ENCODE data around the gene EXOC6B.

- no peak for TF ChIP-seq ZNF324 (tag by site-specific recombination; IDR thresholded peaks at IDR 0.05)
- no peak for TF ChIP-seq ZSCAN18 (tag by site-specific recombination; IDR thresholded peaks at IDR 0.05)
- TF ChIP-seq ZNF501 (tag by site-specific recombination; IDR thresholded peaks at IDR 0.05) = no peak
- TF ChIP-seq ZNF157 (tag by site-specific recombination; IDR thresholded peaks at IDR 0.05) = no peak
- TF ChIP-seq, protein P1, sequence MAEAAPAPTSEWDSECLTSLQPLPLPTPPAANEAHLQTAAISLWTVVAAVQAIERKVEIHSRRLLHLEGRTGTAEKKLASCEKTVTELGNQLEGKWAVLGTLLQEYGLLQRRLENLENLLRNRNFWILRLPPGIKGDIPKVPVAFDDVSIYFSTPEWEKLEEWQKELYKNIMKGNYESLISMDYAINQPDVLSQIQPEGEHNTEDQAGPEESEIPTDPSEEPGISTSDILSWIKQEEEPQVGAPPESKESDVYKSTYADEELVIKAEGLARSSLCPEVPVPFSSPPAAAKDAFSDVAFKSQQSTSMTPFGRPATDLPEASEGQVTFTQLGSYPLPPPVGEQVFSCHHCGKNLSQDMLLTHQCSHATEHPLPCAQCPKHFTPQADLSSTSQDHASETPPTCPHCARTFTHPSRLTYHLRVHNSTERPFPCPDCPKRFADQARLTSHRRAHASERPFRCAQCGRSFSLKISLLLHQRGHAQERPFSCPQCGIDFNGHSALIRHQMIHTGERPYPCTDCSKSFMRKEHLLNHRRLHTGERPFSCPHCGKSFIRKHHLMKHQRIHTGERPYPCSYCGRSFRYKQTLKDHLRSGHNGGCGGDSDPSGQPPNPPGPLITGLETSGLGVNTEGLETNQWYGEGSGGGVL (tag by site-specific recombination; IDR thresholded peaks at IDR 0.05) = no peak
- TF ChIP-seq, protein P2, sequence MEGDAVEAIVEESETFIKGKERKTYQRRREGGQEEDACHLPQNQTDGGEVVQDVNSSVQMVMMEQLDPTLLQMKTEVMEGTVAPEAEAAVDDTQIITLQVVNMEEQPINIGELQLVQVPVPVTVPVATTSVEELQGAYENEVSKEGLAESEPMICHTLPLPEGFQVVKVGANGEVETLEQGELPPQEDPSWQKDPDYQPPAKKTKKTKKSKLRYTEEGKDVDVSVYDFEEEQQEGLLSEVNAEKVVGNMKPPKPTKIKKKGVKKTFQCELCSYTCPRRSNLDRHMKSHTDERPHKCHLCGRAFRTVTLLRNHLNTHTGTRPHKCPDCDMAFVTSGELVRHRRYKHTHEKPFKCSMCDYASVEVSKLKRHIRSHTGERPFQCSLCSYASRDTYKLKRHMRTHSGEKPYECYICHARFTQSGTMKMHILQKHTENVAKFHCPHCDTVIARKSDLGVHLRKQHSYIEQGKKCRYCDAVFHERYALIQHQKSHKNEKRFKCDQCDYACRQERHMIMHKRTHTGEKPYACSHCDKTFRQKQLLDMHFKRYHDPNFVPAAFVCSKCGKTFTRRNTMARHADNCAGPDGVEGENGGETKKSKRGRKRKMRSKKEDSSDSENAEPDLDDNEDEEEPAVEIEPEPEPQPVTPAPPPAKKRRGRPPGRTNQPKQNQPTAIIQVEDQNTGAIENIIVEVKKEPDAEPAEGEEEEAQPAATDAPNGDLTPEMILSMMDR (tag by site-specific recombination; IDR thresholded peaks at IDR 0.05) = no peak; the same call in 1 of the 2 replicates
- TF ChIP-seq OVOL3 (tag by site-specific recombination; IDR thresholded peaks at IDR 0.05) = no peak
- TF ChIP-seq SP2 (tag by site-specific recombination; IDR thresholded peaks at IDR 0.05) = no peak
- TF ChIP-seq ZEB2 (tag by site-specific recombination; IDR thresholded peaks at IDR 0.05) = no peak
- TF ChIP-seq ZBTB17 (tag by site-specific recombination; IDR thresholded peaks at IDR 0.05) = no peak
- no peak for TF ChIP-seq ZNF580 (tag by site-specific recombination; IDR thresholded peaks at IDR 0.05)
- TF ChIP-seq ZNF48 (tag by site-specific recombination; IDR thresholded peaks at IDR 0.05) = no peak
- TF ChIP-seq ZNF394 (tag by site-specific recombination; IDR thresholded peaks at IDR 0.05; ENCODE audit: borderline replicate concordance) = no peak
- TF ChIP-seq PBX3 (CRISPR knock-in tag; IDR thresholded peaks at IDR 0.05) = no peak
These were observed 246.1 kb downstream of the EXOC6B start for GRCh38 chr2:72579591-72580180.
